NOMO-1 treated with DMSO at 0.1 percent for 48 hours (cell line): ENCODE results near the gene LRRC59.
"Not testable (repeated sequence)": the region's sequence is repeated elsewhere in the genome, so short reads cannot be mapped to it uniquely, and the experiment has no call there.

ENCODE experiments used
- DNase-seq: peaks from one replicate; lab custom pipeline; 2025; ENCODE audit not compliant: unreplicated experiment; lab: John Stamatoyannopoulos, UW

The LRRC59 gene

GRCh38 chr17:50424996-50425681 lies 27.8 kb upstream of the LRRC59 start:
- DNase-seq, result no peak

- no peak for DNase-seq
Measured at GRCh38 chr17:50424246-50424995, 27.1 kb upstream of the LRRC59 start.

- peak; percentile 60 for DNase-seq
Measured at GRCh38 chr17:50423553-50424159, 26.3 kb upstream of the LRRC59 start.

GRCh38 chr17:50422738-50423137 lies 25.4 kb upstream of the LRRC59 start:
- DNase-seq, result no peak

- peak; percentile 70 for DNase-seq
Measured at GRCh38 chr17:50421308-50422051, 24.2 kb upstream of the LRRC59 start.

- DNase-seq, result peak; percentile 66
Measured at GRCh38 chr17:50420419-50421112, 23.2 kb upstream of the LRRC59 start.

- not testable (repeated sequence) for DNase-seq
Measured at GRCh38 chr17:50419577-50419976, 22.3 kb upstream of the LRRC59 start.

- no peak for DNase-seq
Measured at GRCh38 chr17:50414808-50415207, 17.5 kb upstream of the LRRC59 start.

GRCh38 chr17:50412188-50412732 lies 14.9 kb upstream of the LRRC59 start:
- no peak for DNase-seq

GRCh38 chr17:50407921-50408320 lies 10.6 kb upstream of the LRRC59 start:
- no peak for DNase-seq

GRCh38 chr17:50406578-50406977 lies 9.3 kb upstream of the LRRC59 start:
- DNase-seq, result no peak

GRCh38 chr17:50405351-50405750 lies 8.0 kb upstream of the LRRC59 start:
- DNase-seq, result not testable (repeated sequence)

- DNase-seq, result not testable (repeated sequence)
Measured at GRCh38 chr17:50399591-50399990, 2.3 kb upstream of the LRRC59 start.

GRCh38 chr17:50398672-50399071 lies 1.3 kb upstream of the LRRC59 start:
- not testable (repeated sequence) for DNase-seq

GRCh38 chr17:50397919-50398285 lies 579 bp upstream of the LRRC59 start:
- DNase-seq, result no peak

GRCh38 chr17:50396261-50397110 lies 837 bp downstream of the LRRC59 start:
- DNase-seq, result peak; percentile 54

GRCh38 chr17:50394711-50395110 lies 2.6 kb downstream of the LRRC59 start:
- no peak for DNase-seq

- DNase-seq, result no peak
Measured at GRCh38 chr17:50393700-50394099, 3.6 kb downstream of the LRRC59 start.

GRCh38 chr17:50392621-50393020 lies 4.7 kb downstream of the LRRC59 start:
- no peak for DNase-seq

GRCh38 chr17:50389534-50389933 lies 7.8 kb downstream of the LRRC59 start:
- no peak for DNase-seq
